ENCODE results near the gene B4GALT3. TPM values are rescaled to one million over a fixed set of nuclear protein-coding genes. Genes with fewer than 3 reads are reported as not detected.

Gene B4GALT3
- total and polyA plus RNA-seq, 2 of the 8 experiments (the other 6 are each of a cell fraction or from before 2014, with no cell fraction given) = 42.3 to 43.0 TPM

DNA sequence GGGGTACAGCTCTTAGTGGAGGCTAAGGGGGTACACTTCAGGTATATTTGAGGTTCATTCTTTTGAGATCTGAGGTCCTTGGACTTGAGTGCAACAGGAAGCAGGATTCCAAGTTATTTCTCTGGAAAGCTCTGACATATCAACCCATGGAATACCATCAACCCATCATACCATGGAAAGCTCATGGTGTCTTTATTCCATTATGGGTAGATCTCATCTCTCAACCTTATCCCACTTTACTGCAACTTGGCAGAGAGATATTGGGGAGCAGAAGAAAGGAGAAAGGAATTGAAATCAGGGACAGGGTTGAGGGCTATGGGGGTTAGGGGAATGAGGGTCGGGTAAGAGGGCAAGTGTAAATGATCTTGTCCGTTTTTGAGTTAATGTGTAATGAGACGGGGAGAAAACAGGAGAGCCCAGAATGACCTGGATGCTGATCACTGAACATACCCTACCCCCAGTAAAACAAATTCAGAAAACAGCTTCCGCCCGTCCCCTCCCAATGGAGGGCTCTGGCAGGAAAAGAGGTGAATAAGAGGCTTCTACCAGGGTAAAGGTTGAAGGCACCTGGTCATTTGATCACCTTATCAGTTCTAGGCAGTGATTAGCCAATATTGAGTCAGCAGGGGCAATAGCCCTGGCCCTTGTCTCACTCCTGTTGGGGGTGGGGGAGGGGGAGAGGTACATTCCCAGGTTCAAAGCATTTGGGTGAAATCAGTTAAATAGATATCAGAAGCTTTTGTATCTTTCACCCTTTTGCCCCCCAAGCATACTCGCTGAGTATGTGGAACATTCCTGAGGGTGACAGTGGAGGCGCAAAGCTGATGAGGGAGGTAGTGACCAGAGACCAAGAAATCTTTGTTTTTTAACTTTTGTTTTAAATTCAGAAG lies 46.7 kb upstream of the B4GALT3 start (continued):
- TF ChIP-seq POLR2A (IDR thresholded peaks at IDR 0.05; ENCODE audit: control extremely low read depth in 1 of 2, low read depth in 2 of 2, low read length in 2 of 2) = no peak
- TF ChIP-seq EGR1 (IDR thresholded peaks at IDR 0.05; ENCODE audit: borderline replicate concordance, low read depth, low read length) = no peak
- TF ChIP-seq MAFK (IDR thresholded peaks at IDR 0.05; ENCODE audit: low read depth, low read length) = no peak
- no peak for TF ChIP-seq SIN3A (conservative IDR thresholded peaks at IDR 0.05 in 1 of 2, IDR thresholded peaks at IDR 0.05 in 1 of 2; ENCODE audit: low read depth in 1 of 2, low read length in 2 of 2)
- TF ChIP-seq, protein P1, sequence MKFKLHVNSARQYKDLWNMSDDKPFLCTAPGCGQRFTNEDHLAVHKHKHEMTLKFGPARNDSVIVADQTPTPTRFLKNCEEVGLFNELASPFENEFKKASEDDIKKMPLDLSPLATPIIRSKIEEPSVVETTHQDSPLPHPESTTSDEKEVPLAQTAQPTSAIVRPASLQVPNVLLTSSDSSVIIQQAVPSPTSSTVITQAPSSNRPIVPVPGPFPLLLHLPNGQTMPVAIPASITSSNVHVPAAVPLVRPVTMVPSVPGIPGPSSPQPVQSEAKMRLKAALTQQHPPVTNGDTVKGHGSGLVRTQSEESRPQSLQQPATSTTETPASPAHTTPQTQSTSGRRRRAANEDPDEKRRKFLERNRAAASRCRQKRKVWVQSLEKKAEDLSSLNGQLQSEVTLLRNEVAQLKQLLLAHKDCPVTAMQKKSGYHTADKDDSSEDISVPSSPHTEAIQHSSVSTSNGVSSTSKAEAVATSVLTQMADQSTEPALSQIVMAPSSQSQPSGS (IDR thresholded peaks at IDR 0.05; ENCODE audit: low read length) = no peak

All from H1 (cell line).